Sciatic nerve (tissue), 2 donors: Measurements from ENCODE around the gene TCTA. TPM values are rescaled to one million over a fixed set of nuclear protein-coding genes. Genes with fewer than 3 reads are reported as not detected.
A peak's percentile ranks its signal among the peaks of the same experiment; 100 is the strongest.
"Not testable (repeated sequence)": the region's sequence is repeated elsewhere in the genome, so short reads cannot be mapped to it uniquely, and the experiment has no call there.

ENCODE experiments used
- ATAC-seq: fragments of 200-7000 bp; cut with Tn5 transposase; one replicate; pipeline ENCODE4 v1.9.1; 2020; ENCODE audit warnings: mild to moderate bottlenecking, moderate library complexity
- DNase-seq: peaks from one replicate; pipeline ENCODE4 v3.0.0-alpha.2; 2020; ENCODE audit warnings: low spot score
- intact Hi-C: fragments of 100-400 bp; cut with DNase I; formaldehyde crosslinking; loops from one replicate; pipeline ENCODE4 v1.14.2; 2022
- total RNA-seq: library from RNA; stranded (reverse); fragmentation: NEBNext Ultra II Directional; extraction: Animal tissue kit (Norgen Biotek cat#: 25700); gene quantifications from one replicate; pipeline ENCODE4 v1.2.1, GENCODE V29; 2021
- donor health status: DM: no; HTN: no; CAD: no.
- donor health status: DM: no; HTN: no; CAD: no.

Gene TCTA
- total RNA-seq = 28.5 TPM

- ATAC-seq = peak; percentile 98
Measured at GRCh38 chr3:49411968-49412631, at the start of gene TCTA, which contains the start of gene RHOA. Gene TCTA, plus strand, starts transcription at chr3:49412423. Its CDS starts 4 bp downstream, at chr3:49412427. Gene RHOA, minus strand, starts transcription at chr3:49411976. Its CDS starts 36,387 bp downstream, at chr3:49375589.

GRCh38 chr3:49362561-49362960 lies 49.7 kb upstream of the TCTA start:
- ATAC-seq = no peak
- intact Hi-C loops = no loop called here
- no peak for DNase-seq

More at GRCh38 chr3:49411968-49412631, at the start of gene TCTA, which contains the start of gene RHOA:
- DNase-seq = peak; percentile 99
- intact Hi-C loops = no loop called here

- intact Hi-C loops = no loop called here
- no peak for ATAC-seq
Measured at GRCh38 chr3:49370585-49371290, 41.5 kb upstream of the TCTA start.

GRCh38 chr3:49371946-49372345 lies 40.3 kb upstream of the TCTA start:
- ATAC-seq (no peak), DNase-seq (no peak)
- intact Hi-C loops = no loop called here

More at GRCh38 chr3:49370585-49371290, 41.5 kb upstream of the TCTA start:
- no peak for DNase-seq

- intact Hi-C loops = no loop called here
- ATAC-seq = no peak
- no peak for DNase-seq
Measured at GRCh38 chr3:49377483-49377882, 34.7 kb upstream of the TCTA start.

- ATAC-seq (peak; percentile 87), DNase-seq (no peak)
- intact Hi-C loops = no loop called here
Measured at GRCh38 chr3:49378249-49378895, 33.9 kb upstream of the TCTA start.

GRCh38 chr3:49383387-49383786 lies 28.8 kb upstream of the TCTA start:
- intact Hi-C loops = no loop called here
- DNase-seq = no peak
- no peak for ATAC-seq

- no peak for ATAC-seq
- intact Hi-C loops = no loop called here
- no peak for DNase-seq
Measured at GRCh38 chr3:49385617-49386016, 26.6 kb upstream of the TCTA start.

- intact Hi-C loops = no loop called here
Measured at GRCh38 chr3:49386056-49386756, 26.0 kb upstream of the TCTA start.

GRCh38 chr3:49387721-49388120 lies 24.5 kb upstream of the TCTA start:
- intact Hi-C loops = no loop called here
- ATAC-seq (no peak), DNase-seq (no peak)

More at GRCh38 chr3:49386056-49386756, 26.0 kb upstream of the TCTA start:
- ATAC-seq (no peak), DNase-seq (no peak)

GRCh38 chr3:49388289-49388820 lies 23.9 kb upstream of the TCTA start:
- no peak for ATAC-seq
- DNase-seq = no peak
- intact Hi-C loops = no loop called here

- ATAC-seq = no peak
- intact Hi-C loops = no loop called here
- DNase-seq = no peak
Measured at GRCh38 chr3:49389297-49389696, 22.9 kb upstream of the TCTA start.

GRCh38 chr3:49391310-49391709 lies 20.9 kb upstream of the TCTA start:
- ATAC-seq, DNase-seq, intact Hi-C loops: not testable (repeated sequence)

GRCh38 chr3:49397470-49397869 lies 14.8 kb upstream of the TCTA start:
- ATAC-seq (peak; percentile 90), DNase-seq (no peak)
- intact Hi-C loops = no loop called here

- no peak for ATAC-seq
- intact Hi-C loops = loop anchor here (2.0 kb wide), 1 partner anchor 63 kb away; no protein-coding TSS in a partner anchor
Measured at GRCh38 chr3:49399461-49399860, 12.8 kb upstream of the TCTA start.

GRCh38 chr3:49401766-49402165 lies 10.5 kb upstream of the TCTA start:
- DNase-seq (no peak), ATAC-seq (no peak)
- intact Hi-C loops = no loop called here

More at GRCh38 chr3:49399461-49399860, 12.8 kb upstream of the TCTA start:
- DNase-seq = no peak

GRCh38 chr3:49403891-49404290 lies 8.3 kb upstream of the TCTA start:
- DNase-seq (no peak), ATAC-seq (no peak)
- intact Hi-C loops = no loop called here

- intact Hi-C loops, DNase-seq, ATAC-seq: not testable (repeated sequence)
Measured at GRCh38 chr3:49405570-49405969, 6.7 kb upstream of the TCTA start.
